Measurements from ENCODE around the gene FRMD4B.

Gene FRMD4B

DNA sequence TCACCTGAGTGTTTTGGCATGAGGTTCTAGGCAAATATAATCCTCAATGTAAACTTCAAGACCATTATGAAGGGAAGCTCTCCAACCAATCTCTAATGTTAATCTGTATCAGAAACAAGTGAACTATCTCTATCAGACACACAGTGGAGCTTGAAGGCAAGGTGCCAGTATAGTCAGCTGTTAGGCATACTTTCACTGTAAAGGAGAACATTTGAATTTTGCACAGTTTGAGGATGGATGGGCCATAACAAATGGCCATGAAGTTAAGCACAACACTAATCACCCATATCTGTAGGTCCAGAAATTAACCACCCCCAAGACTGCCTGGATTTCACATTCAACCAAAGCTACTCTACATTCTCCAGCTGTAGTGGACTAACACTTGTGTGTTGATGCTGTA lies 194.4 kb downstream of the FRMD4B start:
- TF ChIP-seq, protein P1, sequence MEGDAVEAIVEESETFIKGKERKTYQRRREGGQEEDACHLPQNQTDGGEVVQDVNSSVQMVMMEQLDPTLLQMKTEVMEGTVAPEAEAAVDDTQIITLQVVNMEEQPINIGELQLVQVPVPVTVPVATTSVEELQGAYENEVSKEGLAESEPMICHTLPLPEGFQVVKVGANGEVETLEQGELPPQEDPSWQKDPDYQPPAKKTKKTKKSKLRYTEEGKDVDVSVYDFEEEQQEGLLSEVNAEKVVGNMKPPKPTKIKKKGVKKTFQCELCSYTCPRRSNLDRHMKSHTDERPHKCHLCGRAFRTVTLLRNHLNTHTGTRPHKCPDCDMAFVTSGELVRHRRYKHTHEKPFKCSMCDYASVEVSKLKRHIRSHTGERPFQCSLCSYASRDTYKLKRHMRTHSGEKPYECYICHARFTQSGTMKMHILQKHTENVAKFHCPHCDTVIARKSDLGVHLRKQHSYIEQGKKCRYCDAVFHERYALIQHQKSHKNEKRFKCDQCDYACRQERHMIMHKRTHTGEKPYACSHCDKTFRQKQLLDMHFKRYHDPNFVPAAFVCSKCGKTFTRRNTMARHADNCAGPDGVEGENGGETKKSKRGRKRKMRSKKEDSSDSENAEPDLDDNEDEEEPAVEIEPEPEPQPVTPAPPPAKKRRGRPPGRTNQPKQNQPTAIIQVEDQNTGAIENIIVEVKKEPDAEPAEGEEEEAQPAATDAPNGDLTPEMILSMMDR (IDR thresholded peaks at IDR 0.05): no peak

GRCh38 chr3:69189487-69189886 lies 196.4 kb downstream of the FRMD4B start:
- TF ChIP-seq, protein P1 (IDR thresholded peaks at IDR 0.05): no peak

GRCh38 chr3:69186575-69187093 lies 199.3 kb downstream of the FRMD4B start:
- TF ChIP-seq, protein P1 (IDR thresholded peaks at IDR 0.05): no peak

GRCh38 chr3:69182588-69183316 lies 203.1 kb downstream of the FRMD4B start:
- TF ChIP-seq, protein P1 (IDR thresholded peaks at IDR 0.05): no peak

DNA sequence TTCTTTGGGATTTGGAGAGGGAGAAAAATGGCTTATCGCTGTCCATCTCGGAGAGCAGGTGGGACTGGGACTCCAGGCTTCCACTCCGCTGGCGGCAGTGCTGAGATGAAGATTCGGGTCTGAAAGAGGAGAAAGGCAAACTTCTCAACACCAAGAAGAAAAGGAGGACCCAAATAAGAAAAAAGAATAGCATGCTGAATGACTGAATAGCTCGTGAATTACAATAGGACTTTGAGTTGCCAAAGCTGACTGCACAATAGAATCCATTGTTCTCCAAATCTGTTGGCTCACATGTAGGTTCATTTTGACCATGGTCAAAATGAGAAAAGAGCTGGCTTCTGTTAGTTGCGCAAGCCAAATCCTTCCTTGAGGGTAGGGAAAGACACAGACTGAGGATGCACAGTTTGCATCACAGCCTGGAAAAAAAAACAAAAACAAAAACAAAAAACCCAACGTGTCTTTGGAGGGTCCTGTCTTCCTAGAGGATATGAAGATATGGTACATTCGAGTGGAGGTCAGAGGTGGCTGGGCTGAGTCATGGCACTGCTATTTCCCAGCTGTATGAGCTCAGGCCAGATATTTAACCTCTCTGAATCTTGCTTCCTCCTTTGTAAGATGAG lies 204.2 kb downstream of the FRMD4B start:
- TF ChIP-seq, protein P1 (IDR thresholded peaks at IDR 0.05): no peak

- TF ChIP-seq, protein P1 (IDR thresholded peaks at IDR 0.05): no peak
These were observed 204.9 kb downstream of the FRMD4B start for GRCh38 chr3:69180869-69181591.

DNA sequence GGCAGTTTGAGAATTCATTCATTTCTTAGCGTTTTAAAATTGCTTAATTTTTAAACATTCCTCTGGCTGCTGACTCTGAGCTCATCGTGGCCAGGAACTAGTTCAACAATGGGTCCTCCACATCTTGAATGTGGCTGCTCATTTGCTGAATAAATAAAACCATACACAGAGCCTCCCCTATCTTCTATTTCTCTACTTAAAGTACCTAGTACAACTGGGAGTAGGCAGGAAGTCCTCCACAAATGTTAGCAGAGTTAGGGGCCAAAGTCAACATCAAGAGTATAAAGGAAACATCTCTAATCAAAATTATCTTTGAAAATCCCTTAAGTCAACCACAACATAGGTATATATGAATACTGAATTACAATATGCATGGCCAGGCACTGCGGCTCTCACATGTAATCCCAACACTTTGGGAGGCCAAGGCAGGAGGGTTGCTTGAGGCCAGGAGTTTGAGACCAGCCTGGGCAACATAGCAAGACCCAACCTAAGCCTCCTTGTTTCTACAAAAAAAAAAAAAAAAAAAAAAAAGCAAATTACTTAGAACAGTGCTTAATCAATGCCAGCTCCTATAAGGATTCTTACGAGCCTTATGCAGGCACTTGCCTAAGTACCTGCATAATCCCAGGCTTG lies 206.0 kb downstream of the FRMD4B start:
- TF ChIP-seq, protein P1 (IDR thresholded peaks at IDR 0.05): no peak

All from LNCAP (cell line).